ENCODE results near the gene FAM131B. TPM values are rescaled to one million over a fixed set of nuclear protein-coding genes. Genes with fewer than 3 reads are reported as not detected.
A peak's percentile ranks its signal among the peaks of the same experiment; 100 is the strongest.

FAM131B gene
- total and polyA plus RNA-seq, 9 of the 15 experiments (the other 6 are each of a cell fraction or from before 2014, with no cell fraction given) = 0.03 to 0.04 TPM; not detected in 7

DNA sequence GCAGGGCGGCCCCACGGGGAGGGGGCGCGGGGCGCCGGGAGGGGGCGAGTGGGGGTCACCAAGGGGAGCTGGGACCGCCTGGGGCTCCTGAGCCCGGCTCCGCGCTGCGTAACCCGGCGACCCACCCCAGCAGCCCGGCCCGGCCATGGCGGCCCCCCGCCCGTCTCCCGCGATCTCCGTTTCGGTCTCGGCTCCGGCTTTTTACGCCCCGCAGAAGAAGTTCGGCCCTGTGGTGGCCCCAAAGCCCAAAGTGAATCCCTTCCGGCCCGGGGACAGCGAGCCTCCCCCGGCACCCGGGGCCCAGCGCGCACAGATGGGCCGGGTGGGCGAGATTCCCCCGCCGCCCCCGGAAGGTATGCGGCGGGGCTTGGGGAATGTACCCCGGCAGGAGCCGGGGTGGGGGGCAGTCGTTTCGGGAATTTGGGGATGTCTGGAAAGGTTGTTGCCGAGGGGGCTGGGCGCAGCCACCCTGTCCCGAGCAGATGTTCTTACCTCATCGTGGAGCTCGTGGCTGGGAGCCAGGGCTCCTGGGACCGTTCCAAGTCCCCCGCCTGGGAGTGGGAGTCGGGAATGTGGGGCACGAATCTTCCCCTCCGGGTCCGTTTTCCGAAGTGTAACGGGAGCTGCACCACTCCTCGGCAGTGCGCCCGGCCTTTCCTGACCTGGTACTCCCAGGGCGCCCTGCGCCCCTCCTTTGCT, 19.1 kb upstream of the FAM131B start (continued):
- TF ChIP-seq PYGO2 (tag; IDR thresholded peaks at IDR 0.05) (no peak), TCF15 (CRISPR knock-in tag; IDR thresholded peaks at IDR 0.05) (no peak), RBM22 (IDR thresholded peaks at IDR 0.05; ENCODE audit: low read depth, low read length, poor library complexity, severe bottlenecking) (peak; percentile 73), TEAD2 (tag; IDR thresholded peaks at IDR 0.05) (no peak), NEUROD1 (IDR thresholded peaks at IDR 0.05; ENCODE audit: borderline replicate concordance, low read depth, low read length, partially characterized antibody) (no peak), FOXK1 (CRISPR knock-in tag; IDR thresholded peaks at IDR 0.05; ENCODE audit: borderline replicate concordance) (no peak), NFXL1 (CRISPR knock-in tag; IDR thresholded peaks at IDR 0.05) (no peak), TEAD4 (IDR thresholded peaks at IDR 0.05; ENCODE audit: low read length) (no peak), TEAD4 (CRISPR knock-in tag; IDR thresholded peaks at IDR 0.05; ENCODE audit: borderline replicate concordance) (no peak), ZNF23 (CRISPR knock-in tag; IDR thresholded peaks at IDR 0.05) (no peak), NFATC3 (IDR thresholded peaks at IDR 0.05) (no peak), PCBP1 (IDR thresholded peaks at IDR 0.05; ENCODE audit: low read depth, low read length, poor library complexity, severe bottlenecking) (peak; percentile 34), PKNOX1 (IDR thresholded peaks at IDR 0.05) (no peak), E2F5 (CRISPR knock-in tag; IDR thresholded peaks at IDR 0.05) (0 out of 2 replicates have a peak, but pooled peaks have one; percentile 13), GABPB2 (CRISPR knock-in tag; conservative IDR thresholded peaks at IDR 0.05) (no peak), MED1 (CRISPR knock-in tag; IDR thresholded peaks at IDR 0.05; ENCODE audit: borderline replicate concordance) (no peak), HLTF (IDR thresholded peaks at IDR 0.05) (no peak), ZC3H11A (IDR thresholded peaks at IDR 0.05; ENCODE audit: low read depth, low read length) (no peak), SAP30 (IDR thresholded peaks at IDR 0.05; ENCODE audit: borderline replicate concordance, insufficient read depth, low read depth, low read length, poor library complexity, severe bottlenecking) (peak; percentile 61), ZBTB8A (IDR thresholded peaks at IDR 0.05; ENCODE audit: partially characterized antibody) (no peak)
- TF ChIP-seq, protein P1, sequence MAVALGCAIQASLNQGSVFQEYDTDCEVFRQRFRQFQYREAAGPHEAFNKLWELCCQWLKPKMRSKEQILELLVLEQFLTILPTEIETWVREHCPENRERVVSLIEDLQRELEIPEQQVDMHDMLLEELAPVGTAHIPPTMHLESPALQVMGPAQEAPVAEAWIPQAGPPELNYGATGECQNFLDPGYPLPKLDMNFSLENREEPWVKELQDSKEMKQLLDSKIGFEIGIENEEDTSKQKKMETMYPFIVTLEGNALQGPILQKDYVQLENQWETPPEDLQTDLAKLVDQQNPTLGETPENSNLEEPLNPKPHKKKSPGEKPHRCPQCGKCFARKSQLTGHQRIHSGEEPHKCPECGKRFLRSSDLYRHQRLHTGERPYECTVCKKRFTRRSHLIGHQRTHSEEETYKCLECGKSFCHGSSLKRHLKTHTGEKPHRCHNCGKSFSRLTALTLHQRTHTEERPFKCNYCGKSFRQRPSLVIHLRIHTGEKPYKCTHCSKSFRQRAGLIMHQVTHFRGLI (CRISPR knock-in tag; IDR thresholded peaks at IDR 0.05) = no peak
- TF ChIP-seq, protein P2, sequence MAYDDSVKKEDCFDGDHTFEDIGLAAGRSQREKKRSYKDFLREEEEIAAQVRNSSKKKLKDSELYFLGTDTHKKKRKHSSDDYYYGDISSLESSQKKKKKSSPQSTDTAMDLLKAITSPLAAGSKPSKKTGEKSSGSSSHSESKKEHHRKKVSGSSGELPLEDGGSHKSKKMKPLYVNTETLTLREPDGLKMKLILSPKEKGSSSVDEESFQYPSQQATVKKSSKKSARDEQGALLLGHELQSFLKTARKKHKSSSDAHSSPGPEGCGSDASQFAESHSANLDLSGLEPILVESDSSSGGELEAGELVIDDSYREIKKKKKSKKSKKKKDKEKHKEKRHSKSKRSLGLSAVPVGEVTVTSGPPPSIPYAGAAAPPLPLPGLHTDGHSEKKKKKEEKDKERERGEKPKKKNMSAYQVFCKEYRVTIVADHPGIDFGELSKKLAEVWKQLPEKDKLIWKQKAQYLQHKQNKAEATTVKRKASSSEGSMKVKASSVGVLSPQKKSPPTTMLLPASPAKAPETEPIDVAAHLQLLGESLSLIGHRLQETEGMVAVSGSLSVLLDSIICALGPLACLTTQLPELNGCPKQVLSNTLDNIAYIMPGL (CRISPR knock-in tag; IDR thresholded peaks at IDR 0.05) = no peak
